ENCODE results near the gene PRKAR1A.
"Not testable (repeated sequence)": the region's sequence is repeated elsewhere in the genome, so short reads cannot be mapped to it uniquely, and the experiment has no call there.

The PRKAR1A gene

GRCh38 chr17:68511671-68512246 lies 471 bp upstream of the PRKAR1A start:
- DNase-seq (ENCODE audit: low spot score): peak; percentile 86

- no peak for DNase-seq (ENCODE audit: low spot score)
Observed at GRCh38 chr17:68512960-68513474, 787 bp downstream of the PRKAR1A start.

GRCh38 chr17:68513932-68514331 lies 1.7 kb downstream of the PRKAR1A start:
- DNase-seq (ENCODE audit: low spot score): no peak

- no peak for DNase-seq (ENCODE audit: low spot score)
Observed at GRCh38 chr17:68514831-68515635, 2.8 kb downstream of the PRKAR1A start.

GRCh38 chr17:68516732-68517131 lies 4.5 kb downstream of the PRKAR1A start:
- DNase-seq (ENCODE audit: low spot score): no peak

- not testable (repeated sequence) for DNase-seq (ENCODE audit: low spot score)
Observed at GRCh38 chr17:68517605-68518004, 5.4 kb downstream of the PRKAR1A start.

GRCh38 chr17:68518063-68518815 lies 6.0 kb downstream of the PRKAR1A start:
- no peak for DNase-seq (ENCODE audit: low spot score)

GRCh38 chr17:68519051-68519450 lies 6.8 kb downstream of the PRKAR1A start:
- DNase-seq (ENCODE audit: low spot score): not testable (repeated sequence)

- no peak for DNase-seq (ENCODE audit: low spot score)
Observed at GRCh38 chr17:68519911-68520310, 7.7 kb downstream of the PRKAR1A start.

- DNase-seq (ENCODE audit: low spot score): no peak
Observed at GRCh38 chr17:68522266-68522665, 10.0 kb downstream of the PRKAR1A start.

- DNase-seq (ENCODE audit: low spot score): no peak
Observed at GRCh38 chr17:68526548-68526947, 14.3 kb downstream of the PRKAR1A start.

- no peak for DNase-seq (ENCODE audit: low spot score)
Observed at GRCh38 chr17:68527314-68527713, 15.1 kb downstream of the PRKAR1A start.

- no peak for DNase-seq (ENCODE audit: low spot score)
Observed at GRCh38 chr17:68531252-68531651, 19.0 kb downstream of the PRKAR1A start.

- no peak for DNase-seq (ENCODE audit: low spot score)
Observed at GRCh38 chr17:68532826-68533225, 20.6 kb downstream of the PRKAR1A start.

- no peak for DNase-seq (ENCODE audit: low spot score)
Observed at GRCh38 chr17:68533887-68534694, 21.9 kb downstream of the PRKAR1A start.

GRCh38 chr17:68534695-68535088 lies 22.5 kb downstream of the PRKAR1A start:
- DNase-seq (ENCODE audit: low spot score): no peak

GRCh38 chr17:68535922-68536321 lies 23.7 kb downstream of the PRKAR1A start:
- DNase-seq (ENCODE audit: low spot score): no peak

- DNase-seq (ENCODE audit: low spot score): peak; percentile 16
Observed at GRCh38 chr17:68539548-68540467, 27.6 kb downstream of the PRKAR1A start.

- no peak for DNase-seq (ENCODE audit: low spot score)
Observed at GRCh38 chr17:68540981-68541380, 28.8 kb downstream of the PRKAR1A start.

GRCh38 chr17:68541816-68542215 lies 29.6 kb downstream of the PRKAR1A start:
- DNase-seq (ENCODE audit: low spot score): no peak

All from globus pallidus (tissue), 1 donor.